Trophoblast cell (in vitro differentiated cells and primary cell): ENCODE data around the gene KLRC4.
"Not testable (repeated sequence)": the region's sequence is repeated elsewhere in the genome, so short reads cannot be mapped to it uniquely, and the experiment has no call there.

Experiments used
- DNase-seq, 2 donors: peaks; one replicate each; pipeline ENCODE4 v3.0.0-alpha.2; 2016
- H2AFZ ChIP-seq: 2 replicates; pipeline ENCODE4 v1.6.1; 2013; ENCODE audit warnings: low read length, moderate library complexity, mild to moderate bottlenecking; ENCODE audit not compliant: insufficient read depth, poor library complexity
- H2AK5ac ChIP-seq: 2 replicates; pipeline ENCODE4 v1.6.1; 2013; ENCODE audit warnings: mild to moderate bottlenecking, low read length
- H2BK120ac ChIP-seq: 2 replicates; pipeline ENCODE4 v1.6.1; 2013; ENCODE audit warnings: low read length, mild to moderate bottlenecking, moderate library complexity; ENCODE audit not compliant: insufficient read depth, poor library complexity
- H2BK12ac ChIP-seq: 2 replicates; pipeline ENCODE4 v1.6.1; 2013; ENCODE audit warnings: mild to moderate bottlenecking, low read length, moderate library complexity
- H2BK5ac ChIP-seq: 2 replicates; pipeline ENCODE4 v1.6.1; 2013; ENCODE audit warnings: low read length, low read depth, moderate library complexity, mild to moderate bottlenecking; ENCODE audit not compliant: poor library complexity
- H3K14ac ChIP-seq: 2 replicates; pipeline ENCODE4 v1.6.1; 2013; ENCODE audit warnings: mild to moderate bottlenecking, low read length
- H3K18ac ChIP-seq: 2 replicates; pipeline ENCODE4 v1.6.1; 2013; ENCODE audit warnings: mild to moderate bottlenecking, low read length
- H3K23ac ChIP-seq: 2 replicates; pipeline ENCODE4 v1.6.1; 2013; ENCODE audit warnings: low read length
- H3K27ac ChIP-seq: 2 replicates; pipeline ENCODE4 v1.5.1; 2013; ENCODE audit warnings: low read depth, mild to moderate bottlenecking, inconsistent platforms, low read length, moderate library complexity
- H3K27me3 ChIP-seq: 2 replicates; pipeline ENCODE4 v1.6.1; 2013; ENCODE audit warnings: inconsistent platforms, mild to moderate bottlenecking, low read length, moderate library complexity; ENCODE audit not compliant: insufficient read depth
- H3K36me3 ChIP-seq, 2 experiments: 1 replicate in 1 of 2; 2 replicates in 1 of 2; pipeline ENCODE4 v1.6.1; 2013; ENCODE audit warnings: low read length in 2 of 2, mild to moderate bottlenecking in 2 of 2, moderate library complexity in 1 of 2; ENCODE audit not compliant: insufficient read depth in 2 of 2, control insufficient read depth in 1 of 2
- H3K4ac ChIP-seq: 2 replicates; pipeline ENCODE4 v1.6.1; 2013; ENCODE audit warnings: low read depth, mild to moderate bottlenecking, low read length, moderate library complexity
- H3K4me1 ChIP-seq, 2 experiments: 1 replicate in 1 of 2; 2 replicates in 1 of 2; pipeline ENCODE4 v1.6.1; 2013; ENCODE audit warnings: low read length in 2 of 2, mild to moderate bottlenecking in 2 of 2, moderate library complexity in 1 of 2; ENCODE audit not compliant: insufficient read depth in 2 of 2, control insufficient read depth in 1 of 2
- H3K4me2 ChIP-seq: 2 replicates; pipeline ENCODE4 v1.6.1; 2013; ENCODE audit warnings: inconsistent platforms, mild to moderate bottlenecking, low read length, moderate library complexity
- H3K4me3 ChIP-seq: 2 replicates; pipeline ENCODE4 v1.5.1; 2013; ENCODE audit warnings: mild to moderate bottlenecking, low read depth, low read length, inconsistent platforms
- H3K79me1 ChIP-seq: one replicate; pipeline ENCODE4 v1.6.1; 2013; ENCODE audit warnings: low read length
- H3K79me2 ChIP-seq: 2 replicates; pipeline ENCODE4 v1.6.1; 2013; ENCODE audit warnings: low read length, mild to moderate bottlenecking; ENCODE audit not compliant: control insufficient read depth, insufficient read depth, poor library complexity
- H3K9ac ChIP-seq: 2 replicates; pipeline ENCODE4 v1.6.1; 2013; ENCODE audit warnings: mild to moderate bottlenecking, low read length
- H3K9me3 ChIP-seq: 2 replicates; pipeline ENCODE4 v1.6.1; 2013; ENCODE audit warnings: low read depth, mild to moderate bottlenecking, control low read depth, inconsistent platforms, low read length; ENCODE audit not compliant: insufficient read depth
- H4K12ac ChIP-seq: 2 replicates; pipeline ENCODE4 v1.6.1; 2013; ENCODE audit warnings: low read depth, mild to moderate bottlenecking, low read length, moderate library complexity
- H4K8ac ChIP-seq: 2 replicates; pipeline ENCODE4 v1.6.1; 2013; ENCODE audit warnings: low read depth, mild to moderate bottlenecking, low read length, moderate library complexity
- H4K91ac ChIP-seq: one replicate; pipeline ENCODE4 v1.6.1; 2013; ENCODE audit warnings: low read depth, mild to moderate bottlenecking, low read length, moderate library complexity
- WGBS: extraction: QIAGEN DNeasy Blood & Tissue Kit; methylation state at CpG from one replicate; pipeline ENCODE4 v1.1.7; 2013; ENCODE audit warnings: missing lambda C conversion rate; ENCODE audit not compliant: insufficient read length, insufficient coverage; ENCODE audit errors: extremely low coverage; 5-methylcytosine and 5-hydroxymethylcytosine counted together

KLRC4 gene

DNA sequence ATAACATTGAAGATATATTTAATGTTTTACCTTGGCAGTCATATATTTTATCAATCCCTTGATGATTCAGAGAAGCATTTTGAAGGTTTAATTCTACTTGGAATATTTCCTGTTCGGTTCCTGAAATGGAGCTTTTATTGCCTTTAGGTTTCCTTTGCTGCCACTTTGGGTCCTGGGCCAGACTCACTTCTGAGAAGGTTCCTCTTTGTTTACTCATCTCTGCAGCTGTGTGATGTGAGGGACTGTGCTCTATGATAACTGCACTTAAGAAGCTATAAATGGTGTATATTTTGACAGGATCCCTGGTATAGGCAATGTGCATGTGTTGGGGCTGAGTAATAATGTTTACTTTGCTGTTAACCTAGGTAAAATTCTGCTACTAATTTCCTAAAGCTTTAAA is 10.8 kb upstream of the KLRC4 start, which contains the start of gene KLRC3:
Gene KLRC3, minus strand, starts transcription at position 262 of the 400 bp plus-strand sequence. Its CDS starts 45 bp downstream, at position 217.
- not testable (repeated sequence) for H4K91ac ChIP-seq, H3K23ac ChIP-seq
- no CpG with 5 or more reads among the region's 1 CpG for WGBS

DNA sequence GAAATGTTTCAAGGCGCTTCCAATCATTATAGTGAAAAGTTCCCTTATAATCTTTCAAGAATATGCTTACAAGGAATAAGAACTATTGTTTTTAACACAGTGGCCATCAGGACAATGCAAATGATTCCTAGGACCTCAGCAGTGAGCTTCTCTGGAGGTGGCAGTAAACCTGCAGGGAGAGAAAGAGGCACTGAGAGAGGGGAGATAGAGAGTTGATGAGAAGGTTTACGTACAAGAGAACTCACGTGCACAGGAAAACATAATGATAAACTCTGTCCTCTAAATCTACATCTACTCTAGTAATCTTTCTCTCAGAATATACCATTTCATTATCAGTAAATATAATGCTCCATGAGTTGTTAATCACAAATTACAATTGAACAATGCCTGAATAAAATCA is 715 bp downstream of the KLRC4 start:
- H2AFZ ChIP-seq: no peak overlapping the region
- H2BK12ac ChIP-seq: no peak overlapping the region
- no peak overlapping the region for H2BK120ac ChIP-seq
- H3K27me3 ChIP-seq: no peaks in the 10 kb centered on the region
- no peak overlapping the region for H3K14ac ChIP-seq
- H2AK5ac ChIP-seq: no peak overlapping the region
- H3K4me1 ChIP-seq: no peaks in the 10 kb centered on the region
- H3K9ac ChIP-seq: no peak overlapping the region
- no peak overlapping the region for H3K4ac ChIP-seq
- H3K36me3 ChIP-seq: peaks cover 0 to 3% of the 10 kb centered on the region in 2 experiments
- H2BK5ac ChIP-seq: no peak overlapping the region
- WGBS: no CpG with 5 or more reads among the region's 3 CpGs
- H3K9me3 ChIP-seq: no peaks in the 10 kb centered on the region
- no peak overlapping the region for H3K27ac ChIP-seq
- no peak overlapping the region for H4K8ac ChIP-seq
- peaks cover 3% of the 10 kb centered on the region for H3K79me1 ChIP-seq
- H4K12ac ChIP-seq: no peak overlapping the region
- no peak overlapping the region for H4K91ac ChIP-seq
- no peak overlapping the region for H3K23ac ChIP-seq
- H3K4me3 ChIP-seq: no peak overlapping the region
- DNase-seq: no peak
- H3K79me2 ChIP-seq: no peaks in the 10 kb centered on the region
- H3K18ac ChIP-seq: no peak overlapping the region
- no peak overlapping the region for H3K4me2 ChIP-seq

More for the DNA sequence above, 10.8 kb upstream of the KLRC4 start, which contains the start of gene KLRC3:
- H3K14ac ChIP-seq, H4K8ac ChIP-seq, H3K79me1 ChIP-seq, H3K4me3 ChIP-seq, H2BK5ac ChIP-seq, H3K27me3 ChIP-seq, H2BK12ac ChIP-seq, H3K18ac ChIP-seq, H3K4me1 ChIP-seq, H3K79me2 ChIP-seq, H3K9me3 ChIP-seq, H2AFZ ChIP-seq, H2BK120ac ChIP-seq, DNase-seq, H4K12ac ChIP-seq, H3K9ac ChIP-seq, H3K27ac ChIP-seq, H3K4ac ChIP-seq, H3K4me2 ChIP-seq, H3K36me3 ChIP-seq, H2AK5ac ChIP-seq: not testable (repeated sequence)

DNA sequence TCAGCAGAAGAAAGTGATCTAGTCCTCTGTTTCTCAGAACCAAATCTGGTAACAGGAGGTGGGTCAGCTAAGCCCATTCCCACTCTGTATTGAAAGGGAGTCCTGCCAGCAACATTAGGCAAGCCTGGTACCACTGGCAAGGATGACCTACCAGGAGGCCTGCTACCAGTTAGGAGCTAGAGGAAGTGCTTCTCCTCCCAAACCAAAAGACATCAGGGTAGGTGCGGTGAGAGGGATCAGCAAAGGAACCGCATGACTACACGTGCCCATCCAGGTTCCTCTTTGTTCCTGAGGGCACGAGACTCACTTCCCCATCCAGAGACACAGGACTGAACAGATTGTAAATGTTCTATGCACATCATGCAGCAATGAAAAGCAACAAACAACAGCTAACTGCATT is 2.8 kb downstream of the KLRC4 start:
- Histone ChIP-seq H2AK5ac (no peak overlapping the region), H3K4me1 (no peaks in the 10 kb centered on the region), H3K27ac (no peak overlapping the region), H2BK120ac (no peak overlapping the region), H3K4me2 (no peak overlapping the region), H3K79me1 (peaks cover 3% of the 10 kb centered on the region), H3K4ac (no peak overlapping the region), H3K4me3 (no peak overlapping the region), H3K9me3 (no peaks in the 10 kb centered on the region), H3K9ac (no peak overlapping the region), H3K14ac (no peak overlapping the region), H4K12ac (no peak overlapping the region), H4K8ac (no peak overlapping the region), H4K91ac (no peak overlapping the region), H2AFZ (no peak overlapping the region), H3K18ac (no peak overlapping the region), H2BK12ac (no peak overlapping the region), H3K79me2 (no peaks in the 10 kb centered on the region), H3K23ac (no peak overlapping the region), H3K27me3 (no peaks in the 10 kb centered on the region), H3K36me3 (peaks cover 0 to 3% of the 10 kb centered on the region in 2 experiments), H2BK5ac (no peak overlapping the region)
- DNase-seq: peak in 1 of 2 donors; percentile 12
- WGBS: no CpG with 5 or more reads among the region's 4 CpGs

DNA sequence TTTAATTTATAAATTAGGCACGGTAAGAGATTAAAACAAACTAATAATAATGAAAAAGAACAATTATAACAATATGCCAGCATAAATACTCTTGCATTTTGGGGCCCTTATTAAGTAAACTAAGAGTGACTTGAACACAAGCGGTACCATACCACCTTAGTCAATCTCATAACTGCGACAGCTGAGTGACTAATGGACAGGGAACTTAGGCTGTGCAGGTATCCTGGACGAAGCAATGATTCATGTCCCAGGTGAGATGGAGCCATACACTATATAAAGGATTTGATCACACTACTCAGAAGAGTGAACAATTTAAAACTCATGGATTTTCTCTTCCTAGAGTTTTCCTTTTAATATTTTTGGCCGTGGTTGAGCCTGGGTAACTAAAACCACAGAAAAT is 4.3 kb downstream of the KLRC4 start:
- Histone ChIP-seq H3K79me2 (no peaks in the 10 kb centered on the region), H3K27ac (no peak overlapping the region), H3K9me3 (no peaks in the 10 kb centered on the region), H3K4me2 (no peak overlapping the region), H3K4me3 (no peak overlapping the region), H2BK120ac (no peak overlapping the region), H3K9ac (no peak overlapping the region), H2AK5ac (no peak overlapping the region), H3K36me3 (peaks cover 0 to 3% of the 10 kb centered on the region in 2 experiments), H2BK12ac (no peak overlapping the region), H3K23ac (no peak overlapping the region), H2AFZ (no peak overlapping the region), H4K12ac (no peak overlapping the region), H3K18ac (no peak overlapping the region), H4K8ac (no peak overlapping the region), H4K91ac (no peak overlapping the region), H2BK5ac (no peak overlapping the region), H3K79me1 (no peaks in the 10 kb centered on the region), H3K14ac (no peak overlapping the region), H3K4me1 (no peaks in the 10 kb centered on the region), H3K27me3 (no peaks in the 10 kb centered on the region), H3K4ac (no peak overlapping the region)
- WGBS: no CpG with 5 or more reads among the region's 5 CpGs
- peak; percentile 54 to 75 for DNase-seq
